ENCODE results near the gene GPX7. TPM values are rescaled to one million over a fixed set of nuclear protein-coding genes. Genes with fewer than 3 reads are reported as not detected.

GPX7 gene
- total RNA-seq, 1 donor, result 92.1 TPM

Other genes starting within 250 kb of the GPX7 start
- 30.2 TPM for gene CC2D1B, start 236.2 kb upstream of the GPX7 start, total RNA-seq
- 8.1 TPM for gene ORC1, start 197.9 kb upstream of the GPX7 start, total RNA-seq
- 29.1 TPM for gene PRPF38A, start 197.8 kb upstream of the GPX7 start, total RNA-seq
- gene TUT4, start 49.3 kb upstream of the GPX7 start, total RNA-seq, result 26.9 TPM
- 0.27 TPM for gene SHISAL2A, start 30.8 kb downstream of the GPX7 start, total RNA-seq
- 8.1 TPM for gene COA7, start 96.0 kb downstream of the GPX7 start, total RNA-seq
- 22.9 TPM for gene ZYG11B, start 124.1 kb downstream of the GPX7 start, total RNA-seq
- gene ZYG11A, start 240.4 kb downstream of the GPX7 start, total RNA-seq, result not detected